ENCODE data around the gene MINDY3.

MINDY3 gene

GRCh38 chr10:15802375-15802949 lies 57.8 kb downstream of the MINDY3 start (continued):
- no peak for TF ChIP-seq ZNF148 (tag by site-specific recombination; IDR thresholded peaks at IDR 0.05; ENCODE audit: borderline replicate concordance)
- TF ChIP-seq GLI4 (tag by site-specific recombination; IDR thresholded peaks at IDR 0.05): no peak
- no peak for TF ChIP-seq ZNF19 (tag by site-specific recombination; IDR thresholded peaks at IDR 0.05; ENCODE audit: low read depth)
- TF ChIP-seq KLF9 (tag by site-specific recombination; IDR thresholded peaks at IDR 0.05; ENCODE audit: low read depth): no peak
- peak; percentile 86 for TF ChIP-seq WT1 (tag by site-specific recombination; IDR thresholded peaks at IDR 0.05)
- peak; percentile 81 for TF ChIP-seq FEZF1 (tag by site-specific recombination; IDR thresholded peaks at IDR 0.05)

GRCh38 chr10:15801641-15802040 lies 58.7 kb downstream of the MINDY3 start:
- TF ChIP-seq HOXA7 (CRISPR knock-in tag; IDR thresholded peaks at IDR 0.05; ENCODE audit: borderline replicate concordance) (no peak), ZFHX2 (tag by site-specific recombination; conservative IDR thresholded peaks at IDR 0.05) (no peak), ZNF792 (tag by site-specific recombination; IDR thresholded peaks at IDR 0.05) (no peak), PATZ1 (tag by site-specific recombination; IDR thresholded peaks at IDR 0.05) (no peak), ZNF426 (tag by site-specific recombination; IDR thresholded peaks at IDR 0.05) (no peak), ZBTB6 (tag by site-specific recombination; IDR thresholded peaks at IDR 0.05) (no peak), ZNF555 (tag by site-specific recombination; conservative IDR thresholded peaks at IDR 0.05) (no peak), ZNF335 (tag by site-specific recombination; conservative IDR thresholded peaks at IDR 0.05) (no peak), ZBTB49 (tag by site-specific recombination; IDR thresholded peaks at IDR 0.05; ENCODE audit: low read depth) (no peak), ZNF112 (tag by site-specific recombination; IDR thresholded peaks at IDR 0.05) (no peak), ZNF138 (tag by site-specific recombination; IDR thresholded peaks at IDR 0.05; ENCODE audit: borderline replicate concordance) (no peak), ZNF239 (tag by site-specific recombination; IDR thresholded peaks at IDR 0.05) (no peak), ZNF518A (tag by site-specific recombination; conservative IDR thresholded peaks at IDR 0.05; ENCODE audit: low read depth) (no peak), ZFP69B (tag by site-specific recombination; IDR thresholded peaks at IDR 0.05) (no peak), SP7 (tag by site-specific recombination; IDR thresholded peaks at IDR 0.05) (no peak)
- H3K27ac ChIP-seq (ENCODE audit: extremely low read depth, low read depth, low read length): no peak overlapping the region
- H3K4me1 ChIP-seq (ENCODE audit: control insufficient read depth, insufficient read depth, low read length): peaks cover 37% of the 10 kb centered on the region
- H3K4me3 ChIP-seq (ENCODE audit: low read depth, low read length): no peak overlapping the region
- no peaks in the 10 kb centered on the region for H3K9me3 ChIP-seq (ENCODE audit: control insufficient read depth, insufficient read depth, low read depth, low read length)
- CTCF ChIA-PET: interaction anchor here (0.9 kb wide), 1 partner anchor 24 kb away, joined by 4 read pairs; no protein-coding TSS in a partner anchor
- POLR2A ChIA-PET: no interaction called here
- peaks cover 0 to 10% of the 10 kb centered on the region in 2 experiments; a peak in 1 of 3 replicates for H3K36me3 ChIP-seq (ENCODE audit: control insufficient read depth in 2 of 2, insufficient read depth in 1 of 2, low read length in 2 of 2)

All from HEK293 (cell line).